Ovary (tissue), 9 donors: ENCODE data around the gene SH3RF1. TPM values are rescaled to one million over a fixed set of nuclear protein-coding genes. Genes with fewer than 3 reads are reported as not detected.
A peak's percentile ranks its signal among the peaks of the same experiment; 100 is the strongest.

ENCODE experiments used
- DNase-seq, 5 donors: peaks; one replicate each; pipeline ENCODE4 v3.0.0-alpha.2; 2019 to 2020
- H3K27ac ChIP-seq, 2 donors: fragments of 200-600 bp; one replicate each; pipeline versions ENCODE4 v1.5.1 to v1.8.0; 2019 to 2022
- H3K27me3 ChIP-seq: fragments of 200-600 bp; one replicate; pipeline ENCODE4 v1.8.0; 2022
- H3K36me3 ChIP-seq: fragments of 200-600 bp; sonication (generic); one replicate; pipeline ENCODE4 v1.5.1; 2019
- H3K4me1 ChIP-seq: one replicate; pipeline ENCODE4 v1.8.1; 2013; ENCODE audit warnings: mild to moderate bottlenecking, moderate library complexity; ENCODE audit not compliant: insufficient read depth
- H3K4me3 ChIP-seq: fragments of 200-600 bp; sonication (generic); one replicate; pipeline ENCODE4 v1.5.1; 2017
- H3K9me3 ChIP-seq, 2 donors: fragments of 200-600 bp in 1 of 2; sonication (generic) in 1 of 2; one replicate each; pipeline versions ENCODE4 v1.5.1 to v1.8.1; 2013 to 2019; ENCODE audit warnings: mild to moderate bottlenecking in 1 of 2, moderate library complexity in 1 of 2
- EP300 ChIP-seq: sonication (generic); formaldehyde crosslinking; IDR thresholded peaks from one replicate; pipeline ENCODE4 v1.6.1; 2017; ENCODE audit warnings: antibody characterized with exemption
- POLR2A ChIP-seq: fragments of 450-650 bp; IDR thresholded peaks from one replicate; pipeline ENCODE4 v1.6.1; 2017; ENCODE audit warnings: antibody characterized with exemption, mild to moderate bottlenecking, moderate library complexity
- WGBS, 3 donors: extraction: QIAGEN DNeasy Blood & Tissue Kit in 1 of 3; methylation state at CpG; one replicate each; pipeline versions ENCODE4 v1.1.5 to v1.1.7; 2013 to 2017; 5-methylcytosine and 5-hydroxymethylcytosine counted together
- intact Hi-C, 4 donors: fragments of 100-400 bp; cut with DNase I; formaldehyde crosslinking; loops; one replicate each; pipeline versions ENCODE4 v1.11.0 to v1.15.1; 2022 to 2023
- polyA plus RNA-seq, 2 donors: library from polyadenylated mRNA; stranded (reverse); fragments of 200-250 nt in 1 of 2; fragments of 350-450 nt in 1 of 2; fragmentation: Illumina TruSeq in 1 of 2; extraction: RNeasy Lipid Tissue Mini Kit (QIAGEN cat#74804) in 1 of 2; gene quantifications; one replicate each; pipeline ENCODE4 v1.2.3, GENCODE V29; 2013 to 2014
- total RNA-seq, 7 donors: library from RNA; depleted of rRNA in 2 of 7; stranded (reverse); fragments of >200 nt in 2 of 7; fragmentation: NEBNext Ultra II Directional in 3 of 7; extraction: Animal tissue kit (Norgen Biotek cat#: 25700) in 3 of 7; gene quantifications; one replicate each; pipeline versions ENCODE4 v1.1.0 to v1.2.4, GENCODE V29; 2016 to 2023
- TF ChIP-seq, protein P1 (sequence below), 3 donors: fragments of 450-650 bp in 2 of 3; fragments of 200-600 bp in 1 of 3; IDR thresholded peaks; one replicate each; pipeline versions ENCODE4 v1.5.1 to v1.8.0; 2016 to 2022; ENCODE audit warnings: antibody characterized with exemption in 3 of 3, mild to moderate bottlenecking in 1 of 3
- donor health status: DM: no; HTN: no; CAD: no; lungs with moderate emphysema.
- donor health status: DM: no; HTN: no; CAD: no.
- donor health status: Bipolar disorder and iron deficiency.
- donor health status: DM: yes; HTN: yes; CAD: no.
- donor health status: DM: no; HTN: no; CAD: no.
- donor health status: DM: yes; HTN: yes; CAD: no.

SH3RF1 gene
- total and polyA plus RNA-seq, 9 donors = 8.2 to 32.6 (median 22.3) TPM

DNA sequence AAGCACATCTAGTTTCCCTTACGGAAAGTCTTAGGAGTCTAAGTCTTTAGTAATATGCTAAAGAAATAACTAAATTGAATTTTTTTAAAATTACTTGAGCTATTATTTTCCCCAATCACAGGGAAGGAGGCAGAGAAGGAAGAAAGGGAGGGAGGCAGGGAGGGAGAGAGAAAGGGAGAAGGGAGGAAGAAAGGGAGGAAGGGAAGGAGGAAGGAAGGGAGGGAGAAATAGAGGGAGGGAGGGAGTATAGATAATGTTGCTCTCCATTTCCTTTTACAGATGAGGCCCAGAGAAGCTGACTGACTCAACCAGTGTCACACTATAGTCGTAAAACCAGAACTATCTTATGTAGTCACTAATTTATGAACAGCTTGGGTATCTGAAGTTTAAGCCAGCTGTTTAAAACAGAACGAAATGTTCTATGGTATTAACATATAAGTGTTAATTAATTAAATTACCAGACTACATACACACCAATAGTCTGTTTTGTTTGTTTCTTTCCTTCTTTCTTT is 14.6 kb downstream of the SH3RF1 start:
- DNase-seq = no peak
- Histone ChIP-seq H3K36me3 (no peaks in the 10 kb centered on the region), H3K4me3 (no peak overlapping the region), H3K4me1 (peaks cover 18% of the 10 kb centered on the region), H3K27ac (no peak overlapping the region), H3K9me3 (no peaks in the 10 kb centered on the region), H3K27me3 (no peaks in the 10 kb centered on the region)
- no peak for TF ChIP-seq EP300
- TF ChIP-seq, protein P1, sequence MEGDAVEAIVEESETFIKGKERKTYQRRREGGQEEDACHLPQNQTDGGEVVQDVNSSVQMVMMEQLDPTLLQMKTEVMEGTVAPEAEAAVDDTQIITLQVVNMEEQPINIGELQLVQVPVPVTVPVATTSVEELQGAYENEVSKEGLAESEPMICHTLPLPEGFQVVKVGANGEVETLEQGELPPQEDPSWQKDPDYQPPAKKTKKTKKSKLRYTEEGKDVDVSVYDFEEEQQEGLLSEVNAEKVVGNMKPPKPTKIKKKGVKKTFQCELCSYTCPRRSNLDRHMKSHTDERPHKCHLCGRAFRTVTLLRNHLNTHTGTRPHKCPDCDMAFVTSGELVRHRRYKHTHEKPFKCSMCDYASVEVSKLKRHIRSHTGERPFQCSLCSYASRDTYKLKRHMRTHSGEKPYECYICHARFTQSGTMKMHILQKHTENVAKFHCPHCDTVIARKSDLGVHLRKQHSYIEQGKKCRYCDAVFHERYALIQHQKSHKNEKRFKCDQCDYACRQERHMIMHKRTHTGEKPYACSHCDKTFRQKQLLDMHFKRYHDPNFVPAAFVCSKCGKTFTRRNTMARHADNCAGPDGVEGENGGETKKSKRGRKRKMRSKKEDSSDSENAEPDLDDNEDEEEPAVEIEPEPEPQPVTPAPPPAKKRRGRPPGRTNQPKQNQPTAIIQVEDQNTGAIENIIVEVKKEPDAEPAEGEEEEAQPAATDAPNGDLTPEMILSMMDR (IDR thresholded peaks at IDR 0.05) = no peak
- no peak for TF ChIP-seq POLR2A
- WGBS, 3 donors = 82 to 90% (median 89%) methylated on average over 3 of the region's 3 CpGs
- intact Hi-C loops = no loop called here

- H3K27ac ChIP-seq = no peak overlapping the region
- 25 to 38% (median 28%) methylated on average over 5 of the region's 5 CpGs for WGBS, 3 donors
- peak in 3 of 5 donors; percentile 40 to 55 (median 46) for DNase-seq
Measured at GRCh38 chr4:169254546-169254983, 16.2 kb downstream of the SH3RF1 start.

DNA sequence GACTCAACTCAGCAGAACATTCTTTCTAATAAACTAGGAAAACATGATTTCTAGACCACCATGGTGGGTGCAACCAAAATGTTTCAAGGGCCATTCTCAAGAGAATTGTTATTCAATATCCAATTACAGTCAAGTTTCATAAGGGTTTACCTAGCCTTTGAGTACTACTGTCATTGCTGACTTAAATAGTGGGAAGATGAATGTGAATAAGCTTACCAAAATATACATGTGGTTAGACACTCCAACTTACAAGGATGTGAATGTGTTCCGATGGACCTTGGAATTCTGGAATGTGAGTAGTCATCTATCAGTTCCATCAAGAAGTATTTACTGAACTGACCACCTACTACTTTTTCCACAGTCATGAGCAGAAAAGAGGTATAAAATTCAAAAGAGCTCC is 16.9 kb downstream of the SH3RF1 start:
- intact Hi-C loops = no loop called here
- WGBS, 3 donors = 0 to 3% (median 0%) methylated on average over 1 of the region's 1 CpG
- DNase-seq = no peak
- Histone ChIP-seq H3K4me1 (peaks cover 20% of the 10 kb centered on the region), H3K9me3 (no peaks in the 10 kb centered on the region), H3K27ac (no peak overlapping the region), H3K4me3 (no peak overlapping the region), H3K36me3 (no peaks in the 10 kb centered on the region), H3K27me3 (no peaks in the 10 kb centered on the region)
- TF ChIP-seq POLR2A = no peak
- no peak for TF ChIP-seq EP300
- TF ChIP-seq, protein P1 (IDR thresholded peaks at IDR 0.05) = no peak

More at GRCh38 chr4:169254546-169254983, 16.2 kb downstream of the SH3RF1 start:
- peaks cover 20% of the 10 kb centered on the region for H3K4me1 ChIP-seq
- H3K9me3 ChIP-seq = no peaks in the 10 kb centered on the region
- no peak overlapping the region for H3K4me3 ChIP-seq
- H3K27me3 ChIP-seq = no peaks in the 10 kb centered on the region
- no peaks in the 10 kb centered on the region for H3K36me3 ChIP-seq
- TF ChIP-seq, protein P1 (IDR thresholded peaks at IDR 0.05) = no peak
- TF ChIP-seq EP300 (no peak), POLR2A (no peak)
- intact Hi-C loops = no loop called here

DNA sequence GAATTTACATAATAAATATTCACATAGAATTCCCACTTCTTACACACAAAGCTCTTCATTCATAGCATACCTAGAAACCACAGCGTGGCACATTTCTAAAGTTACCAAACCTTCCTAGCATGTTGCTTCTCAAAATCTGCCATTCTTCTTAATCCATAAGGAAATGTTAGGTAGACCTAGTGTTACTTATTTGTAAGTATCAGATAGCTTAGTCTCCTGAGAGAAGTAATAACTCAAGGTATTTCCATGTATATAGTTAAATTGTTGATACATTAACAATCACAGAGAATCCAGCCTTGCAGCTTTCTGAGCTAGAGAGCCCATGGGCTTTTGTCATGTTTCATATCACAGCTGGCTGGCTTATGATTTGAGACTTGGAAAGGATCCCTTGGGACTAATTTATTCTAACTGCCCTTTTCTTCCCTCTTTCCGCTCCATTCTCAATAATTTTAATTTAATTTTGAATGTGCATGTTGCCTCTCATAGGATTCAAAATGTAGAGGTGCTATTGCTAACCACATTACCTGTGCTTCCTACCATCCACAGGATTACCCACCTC is 17.6 kb downstream of the SH3RF1 start:
- DNase-seq = no peak
- Histone ChIP-seq H3K4me3 (no peak overlapping the region), H3K9me3 (no peaks in the 10 kb centered on the region), H3K4me1 (peaks cover 20% of the 10 kb centered on the region), H3K36me3 (no peaks in the 10 kb centered on the region), H3K27ac (peak overlapping the region in 1 of 2 donors; percentile 41), H3K27me3 (no peaks in the 10 kb centered on the region)
- intact Hi-C loops = no loop called here
- TF ChIP-seq EP300 (no peak), POLR2A (no peak)
- TF ChIP-seq, protein P1 (IDR thresholded peaks at IDR 0.05) = no peak
- 68 to 78% (median 77%) methylated on average over 2 of the region's 2 CpGs for WGBS, 3 donors
